Activated CD4-positive, alpha-beta T cell treated with anti-CD3 and anti-CD28 coated beads for 24 hours (primary cell): Measurements from ENCODE around the gene DAPK1.

Experiments used
- DNase-seq, 2 donors: peaks; one replicate each; pipeline ENCODE4 v3.0.0-alpha.2; 2020; ENCODE audit warnings: low read depth in 2 of 2

The DAPK1 gene

DNA sequence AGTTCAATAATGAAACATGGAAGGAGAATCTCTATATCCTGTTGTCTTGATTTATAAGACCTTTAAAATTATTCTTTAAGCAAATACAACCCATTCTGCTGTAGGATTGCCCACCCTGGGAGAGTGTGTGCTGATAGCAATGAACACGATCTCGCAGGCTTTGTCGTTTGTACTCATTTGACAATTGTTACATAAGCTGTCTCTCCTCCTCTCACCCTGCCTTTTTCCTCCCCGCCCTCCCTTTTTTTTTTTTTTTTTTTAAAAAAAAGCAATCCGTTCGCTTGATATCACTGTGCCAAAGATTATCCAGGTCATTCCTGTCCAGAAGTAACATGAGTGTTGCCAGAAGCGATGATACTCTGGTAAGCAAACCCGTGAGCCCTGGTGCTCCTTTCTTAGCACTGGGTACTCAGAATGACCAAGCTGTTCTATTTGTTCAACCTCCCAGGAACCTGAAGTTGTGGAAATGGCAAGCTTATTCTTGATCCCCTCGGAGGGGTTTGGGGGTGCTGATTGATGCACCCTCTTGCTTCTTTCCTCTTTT is 145.5 kb downstream of the DAPK1 start:
- DNase-seq: no peak

DNA sequence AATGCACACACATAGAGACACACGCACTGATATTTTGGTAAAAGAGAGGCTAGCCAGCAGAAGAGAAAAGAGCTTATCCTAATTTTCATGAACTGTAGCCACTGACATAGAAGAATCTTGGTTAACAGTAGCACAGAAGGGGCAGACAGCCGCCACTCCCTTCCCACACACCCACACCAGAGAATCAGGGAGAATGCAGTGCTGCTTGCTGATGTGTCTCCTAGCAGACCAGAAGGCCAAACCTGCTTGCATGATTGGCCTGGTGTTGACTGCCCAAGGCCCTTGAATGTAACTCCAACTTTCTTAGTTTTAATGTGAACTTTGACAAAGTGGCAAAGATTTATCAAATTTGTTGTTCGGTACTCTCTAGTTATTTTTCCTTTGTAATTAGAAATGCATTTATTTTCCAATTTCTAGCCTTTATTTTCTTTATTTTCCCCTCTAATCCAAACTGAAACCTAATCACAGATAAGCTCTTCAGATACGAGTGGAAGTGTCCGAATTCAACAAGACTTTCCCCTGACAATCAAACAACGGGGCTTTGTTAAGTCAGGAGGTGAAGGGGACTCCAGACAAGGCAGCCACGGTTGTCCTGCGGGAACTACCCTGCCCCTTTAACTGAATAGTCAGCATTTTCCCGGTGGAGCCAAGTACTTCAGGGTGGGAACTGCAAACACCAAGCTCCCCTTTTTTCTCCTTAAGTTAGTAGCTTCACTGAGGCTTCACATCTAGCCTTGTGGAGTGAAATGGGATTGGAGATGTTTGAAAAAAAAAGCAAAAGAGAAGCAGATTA is 146.3 kb downstream of the DAPK1 start:
- no peak for DNase-seq

DNA sequence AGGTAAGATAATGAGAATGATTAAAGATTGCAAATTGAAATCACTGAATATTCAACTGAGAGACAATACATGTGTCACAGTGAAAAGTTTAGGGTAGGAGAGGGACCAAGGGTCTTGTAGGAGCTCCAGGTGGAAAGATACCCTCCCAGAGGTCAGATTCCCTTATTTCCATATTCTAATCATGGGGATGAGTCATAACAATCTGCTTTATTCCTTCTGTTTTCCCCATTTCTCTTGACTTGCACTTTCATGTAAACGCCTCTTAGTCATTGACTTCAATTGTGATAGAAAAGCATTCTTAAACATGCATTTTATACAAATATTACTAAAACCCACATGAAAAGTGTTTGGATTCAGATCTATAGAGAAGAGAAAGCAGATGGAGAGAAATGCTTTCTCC is 147.0 kb downstream of the DAPK1 start:
- no peak for DNase-seq

- no peak for DNase-seq
These were observed 148.9 kb downstream of the DAPK1 start for GRCh38 chr9:87646546-87646945.

DNA sequence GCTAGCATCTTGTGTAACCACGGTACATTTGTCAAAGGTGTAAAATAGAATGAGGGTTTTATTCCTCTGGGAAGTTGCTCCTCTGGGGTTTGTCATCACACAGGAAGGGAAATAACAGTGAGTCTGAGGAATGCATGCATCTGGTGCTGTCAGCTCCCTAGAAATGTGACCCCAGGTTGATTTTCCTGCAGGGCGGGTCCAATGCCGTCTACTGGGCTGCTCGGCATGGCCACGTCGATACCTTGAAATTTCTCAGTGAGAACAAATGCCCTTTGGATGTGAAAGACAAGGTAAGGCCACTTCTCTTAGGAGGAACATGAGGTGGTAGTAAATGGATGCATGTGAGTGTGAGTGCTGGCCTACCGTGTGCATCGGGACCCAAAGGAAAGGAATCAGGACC is 149.4 kb downstream of the DAPK1 start:
- DNase-seq: no peak

DNA sequence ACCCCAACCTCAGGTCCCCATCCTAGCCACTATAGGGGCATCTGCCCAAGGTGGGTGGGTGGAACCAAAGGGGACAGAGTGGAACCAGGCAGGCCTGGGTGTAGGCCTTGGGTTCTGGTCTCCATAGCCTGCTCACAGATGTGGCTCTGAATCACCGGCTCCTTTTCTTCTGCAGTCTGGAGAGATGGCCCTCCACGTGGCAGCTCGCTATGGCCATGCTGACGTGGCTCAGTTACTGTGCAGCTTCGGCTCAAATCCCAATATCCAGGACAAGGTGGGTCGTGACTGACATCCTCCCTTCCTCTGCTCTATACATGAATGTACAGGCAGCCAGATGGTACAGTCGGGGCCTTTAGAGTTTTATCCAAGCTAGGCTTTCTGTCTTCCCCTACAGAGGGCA is 150.9 kb downstream of the DAPK1 start:
- no peak for DNase-seq

DNA sequence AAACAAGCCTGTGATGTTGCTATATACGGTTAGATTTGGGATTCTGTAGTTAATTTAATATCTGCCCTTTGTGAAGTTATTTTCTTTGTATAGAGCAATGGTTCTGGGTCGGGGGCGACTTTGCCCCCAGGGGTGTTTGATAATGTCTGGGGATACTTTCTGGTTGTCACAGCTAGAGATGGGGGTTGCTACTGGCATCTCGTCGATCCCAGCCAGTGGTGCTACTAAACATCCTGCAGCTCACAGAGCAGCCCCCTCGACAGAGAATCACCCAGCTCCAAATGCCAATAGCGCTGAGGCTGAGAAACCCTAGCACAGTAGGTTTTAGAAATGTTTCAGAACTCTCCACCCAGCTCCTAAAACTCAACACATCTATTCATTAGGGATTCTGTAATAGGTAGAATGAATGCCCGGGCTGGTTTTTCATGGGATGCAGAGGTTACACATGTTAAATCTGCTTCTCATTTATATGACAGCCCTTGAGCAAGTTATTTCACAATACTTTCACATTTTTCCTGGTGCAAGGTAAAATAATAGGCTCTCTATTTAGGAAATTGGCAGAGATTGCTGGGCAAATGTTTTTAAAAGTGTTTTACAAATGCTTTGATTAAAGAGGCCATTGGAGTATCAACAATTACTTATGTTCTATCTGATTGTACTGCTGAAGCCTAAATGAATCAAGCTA is 153.1 kb downstream of the DAPK1 start:
- DNase-seq: no peak

- no peak for DNase-seq
These were observed 153.8 kb downstream of the DAPK1 start for GRCh38 chr9:87651431-87651830.

DNA sequence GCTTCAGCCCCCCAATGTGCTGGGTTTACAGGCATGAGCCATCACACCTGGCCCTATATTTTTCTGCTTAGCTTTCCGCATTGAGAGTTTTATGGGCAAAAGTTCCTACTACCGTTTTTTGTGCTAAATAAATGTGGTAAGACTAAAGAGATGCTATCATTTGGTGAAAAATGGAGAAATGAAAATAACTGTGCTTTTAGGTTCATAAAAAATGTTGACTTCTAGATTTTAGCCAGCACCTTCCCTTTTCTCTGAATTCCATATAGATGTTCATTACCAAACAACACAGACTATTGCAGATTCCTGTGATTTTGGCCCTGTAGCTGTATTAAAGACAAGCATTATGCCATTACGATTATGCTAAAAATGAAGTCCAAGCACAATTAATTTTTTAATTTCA is 156.3 kb downstream of the DAPK1 start:
- no peak for DNase-seq

DNA sequence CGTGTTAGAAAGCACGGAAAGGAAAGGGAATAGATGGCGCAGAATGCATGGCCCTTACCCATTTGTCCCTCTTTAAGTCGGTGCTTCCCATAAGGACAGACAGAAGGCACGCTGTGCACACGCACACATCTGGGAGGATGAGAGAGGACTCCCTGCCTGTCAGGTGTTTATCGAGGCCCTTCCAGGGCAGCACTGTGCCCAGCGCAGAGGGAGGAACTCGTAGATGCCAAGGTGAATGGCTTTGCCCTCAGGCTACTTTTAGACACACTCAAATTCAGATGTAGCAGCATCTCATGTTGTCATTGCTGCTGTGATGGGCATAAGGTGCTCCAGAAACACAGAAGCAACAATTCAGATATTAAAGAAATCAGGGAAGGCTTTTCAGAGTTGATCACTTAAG is 158.1 kb downstream of the DAPK1 start:
- DNase-seq: no peak

DNA sequence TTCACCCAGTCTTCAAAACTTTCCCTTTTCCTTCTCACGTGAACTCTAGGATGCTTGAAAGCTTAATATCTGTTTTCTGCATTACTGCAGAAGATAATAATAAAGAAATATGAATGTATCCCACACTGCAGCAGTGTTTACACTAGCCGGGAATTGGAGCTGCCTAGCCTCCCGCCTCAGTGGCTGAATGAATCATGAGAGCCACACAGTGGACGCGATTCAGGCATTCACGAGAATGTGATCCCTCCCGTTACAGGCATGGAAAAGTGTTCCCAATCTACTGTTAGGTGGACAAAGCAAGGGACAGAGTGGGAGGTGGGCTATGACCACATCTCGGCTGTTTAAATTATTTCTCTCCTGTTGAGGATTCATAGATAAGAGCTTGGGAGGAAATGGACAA is 158.8 kb downstream of the DAPK1 start:
- DNase-seq: no peak

GRCh38 chr9:87657190-87657589 is 159.5 kb downstream of the DAPK1 start:
- DNase-seq: no peak

- DNase-seq: no peak
These were observed 160.2 kb downstream of the DAPK1 start for GRCh38 chr9:87657893-87658292.

DNA sequence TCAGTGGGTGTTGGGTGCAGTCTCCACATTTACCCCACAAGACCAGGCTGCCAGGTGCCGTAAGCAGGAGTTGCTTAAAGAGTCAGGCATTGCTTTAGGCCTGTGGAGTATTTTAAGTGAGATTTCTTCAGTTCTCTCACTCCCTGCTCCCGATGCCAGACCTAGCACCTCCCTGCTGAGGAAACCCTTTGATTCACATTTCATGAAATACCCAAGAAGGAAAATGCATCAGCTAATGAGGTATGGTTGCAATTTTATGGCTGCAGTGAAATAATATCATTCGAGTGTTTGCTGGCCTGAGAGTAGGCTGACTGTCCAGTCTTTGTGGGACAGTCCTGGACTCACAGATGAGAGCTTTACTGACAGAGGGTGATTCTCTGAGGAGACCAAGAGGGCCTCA is 160.8 kb downstream of the DAPK1 start:
- no peak for DNase-seq

DNA sequence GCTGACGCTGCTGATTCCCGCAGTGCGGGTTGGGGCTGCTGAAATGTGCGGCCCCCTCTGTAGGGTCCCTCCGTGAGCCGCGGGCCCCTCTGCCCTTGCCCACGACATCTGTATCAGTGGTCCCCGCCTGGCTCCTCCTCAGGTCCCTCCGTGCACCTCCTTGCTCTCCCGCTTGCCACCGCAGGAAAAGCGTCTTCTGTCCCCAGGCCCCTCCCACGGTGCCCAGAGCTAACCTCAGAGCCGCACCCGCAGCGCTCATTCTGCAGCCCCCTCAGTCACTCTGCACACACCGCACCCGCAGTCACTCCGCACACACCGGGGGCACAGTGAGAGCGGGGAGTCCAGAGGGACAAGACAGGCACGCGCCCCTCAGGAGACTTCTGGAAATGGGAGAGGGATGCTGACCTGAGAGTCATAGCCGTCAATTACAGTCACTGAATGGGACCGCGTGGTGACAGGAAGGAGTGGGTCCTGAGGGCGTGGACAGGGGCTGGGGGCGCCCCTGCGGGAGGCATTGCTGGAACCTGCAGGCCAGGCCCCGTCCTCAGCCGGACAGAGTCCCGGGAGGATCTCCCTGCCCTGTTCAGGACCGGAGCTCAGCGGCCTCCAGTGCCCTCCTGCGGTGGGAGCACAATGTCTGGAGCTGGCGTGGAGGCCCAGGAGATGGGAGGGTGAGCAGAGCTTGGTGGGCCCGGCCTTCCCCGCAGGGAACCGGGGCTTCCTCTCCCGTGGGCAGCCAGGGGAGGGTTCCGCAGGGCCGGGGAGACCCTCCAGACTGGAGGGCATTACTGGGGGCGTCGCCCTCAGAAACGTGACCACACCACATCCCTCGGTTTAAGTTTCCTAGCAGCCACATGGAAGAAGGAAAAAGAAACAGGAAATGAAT is 162.1 kb downstream of the DAPK1 start:
- DNase-seq: no peak

DNA sequence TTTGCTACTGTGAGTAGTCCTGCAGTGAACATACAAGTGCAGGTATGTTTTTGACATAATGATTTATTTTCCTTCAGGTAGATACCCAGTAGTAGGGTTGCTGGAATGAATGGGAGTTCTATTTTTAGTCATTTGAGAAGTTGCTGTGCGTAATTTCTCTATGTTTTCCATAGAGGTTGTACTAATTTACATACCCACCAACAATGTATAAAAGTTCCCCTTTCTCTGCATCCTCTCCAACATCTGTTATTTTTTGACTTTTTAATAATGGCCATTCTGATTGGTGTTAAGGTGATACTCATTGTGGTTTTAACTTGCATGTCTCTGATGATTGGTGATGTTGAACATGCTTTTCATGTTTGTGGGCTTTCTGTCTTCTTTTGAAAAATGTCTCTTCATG is 163.6 kb downstream of the DAPK1 start:
- no peak for DNase-seq

DNA sequence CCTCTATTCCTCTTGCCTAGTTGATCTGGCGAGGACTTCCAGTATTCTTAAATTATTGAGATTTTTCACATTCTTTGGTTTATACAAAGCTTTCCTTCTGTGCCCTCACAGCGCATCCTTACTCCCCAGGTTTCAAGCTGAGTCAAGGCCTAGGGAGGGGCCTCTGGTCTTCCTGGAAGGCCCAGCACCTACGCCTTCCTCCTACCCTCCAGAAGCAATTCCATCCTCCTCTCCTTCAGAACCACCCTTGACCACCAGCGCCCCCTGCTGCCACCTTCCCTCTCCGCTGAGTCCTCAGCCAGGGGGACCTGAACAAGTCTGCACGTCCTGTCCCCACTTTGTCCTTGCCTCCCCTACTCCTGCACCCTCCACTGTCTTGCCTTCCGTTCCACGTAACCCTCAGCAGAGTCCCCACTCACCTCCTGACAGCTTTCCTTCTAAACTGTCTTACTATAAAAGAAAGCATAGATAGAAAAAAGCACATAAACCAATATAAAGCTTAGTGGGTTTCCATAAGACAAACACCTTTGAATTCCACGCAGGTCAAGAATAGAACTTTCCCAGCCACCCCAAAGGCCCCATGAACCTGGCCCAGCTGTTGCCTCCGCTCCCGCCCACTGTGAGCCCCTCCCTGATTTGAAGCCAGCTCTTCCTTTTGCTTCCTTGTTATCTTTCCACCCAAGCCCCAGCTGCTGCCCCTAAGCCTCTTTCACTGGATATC is 165.3 kb downstream of the DAPK1 start:
- DNase-seq: peak; percentile 44 to 63

DNA sequence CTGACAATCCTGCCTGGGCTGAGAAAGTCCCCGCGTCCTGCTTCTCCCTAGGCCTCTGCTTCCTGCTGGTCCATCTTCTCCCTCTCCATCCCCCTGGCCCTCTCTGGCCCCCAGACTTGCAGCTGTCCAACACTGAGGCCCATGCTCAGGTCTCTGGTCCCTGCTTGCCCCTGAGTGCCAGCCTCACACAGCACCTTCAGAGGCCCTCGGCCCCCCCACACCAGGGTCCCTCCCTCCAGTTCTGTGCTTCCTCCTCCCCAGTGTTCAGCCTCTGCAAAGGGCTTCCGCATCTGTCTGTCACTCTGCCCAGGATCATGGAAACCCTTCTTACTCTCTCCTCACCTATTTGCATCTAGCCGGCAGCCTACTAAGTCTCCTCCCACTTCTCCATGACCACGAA is 165.9 kb downstream of the DAPK1 start:
- no peak for DNase-seq

- DNase-seq: no peak
These were observed 166.7 kb downstream of the DAPK1 start for GRCh38 chr9:87664153-87665060.

GRCh38 chr9:87665505-87665904 is 167.8 kb downstream of the DAPK1 start:
- DNase-seq: no peak
